Heart left ventricle (tissue), 16 donors: Measurements from ENCODE around the gene SLC6A11. TPM values are rescaled to one million over a fixed set of nuclear protein-coding genes. Genes with fewer than 3 reads are reported as not detected.

ENCODE experiments used
- ATAC-seq, 4 donors: fragments of 200-7000 bp; cut with Tn5 transposase; one replicate each; pipeline ENCODE4 v1.9.1; 2020 to 2022; ENCODE audit warnings: moderate library complexity in 4 of 4, mild to moderate bottlenecking in 3 of 4, moderate number of reproducible peaks in 1 of 4
- DNase-seq, 5 donors: peaks; one replicate each; pipeline ENCODE4 v3.0.0-alpha.2; 2020
- H3K27ac ChIP-seq, 12 donors: fragments of 200-600 bp; sonication (generic) in 4 of 12; one replicate each; pipeline versions ENCODE4 v1.5.0 to v1.8.0; 2016 to 2022; ENCODE audit warnings: mild to moderate bottlenecking in 2 of 12
- H3K27me3 ChIP-seq, 9 donors: fragments of 200-600 bp; sonication (generic) in 2 of 9; one replicate each; pipeline versions ENCODE4 v1.5.1 to v1.8.0; 2016 to 2022; ENCODE audit warnings: mild to moderate bottlenecking in 3 of 9
- H3K36me3 ChIP-seq, 9 donors: fragments of 200-600 bp; sonication (generic) in 2 of 9; one replicate each; pipeline versions ENCODE4 v1.5.0 to v1.8.0; 2018 to 2022; ENCODE audit warnings: mild to moderate bottlenecking in 2 of 9
- H3K4me1 ChIP-seq, 12 donors: fragments of 200-600 bp; sonication (generic) in 4 of 12; one replicate each; pipeline versions ENCODE4 v1.5.0 to v1.8.0; 2016 to 2022; ENCODE audit warnings: mild to moderate bottlenecking in 3 of 12
- H3K4me3 ChIP-seq, 12 donors: fragments of 200-600 bp; sonication (generic) in 4 of 12; one replicate each; pipeline versions ENCODE4 v1.5.0 to v1.8.0; 2017 to 2022; ENCODE audit warnings: mild to moderate bottlenecking in 9 of 12, moderate library complexity in 4 of 12
- H3K9me3 ChIP-seq, 12 donors: fragments of 200-600 bp; sonication (generic) in 4 of 12; one replicate each; pipeline versions ENCODE4 v1.5.0 to v1.8.0; 2016 to 2022; ENCODE audit warnings: mild to moderate bottlenecking in 1 of 12
- CTCF ChIP-seq, 12 donors: fragments of 200-600 bp; sonication (generic) in 4 of 12; IDR thresholded peaks; one replicate each; pipeline versions ENCODE4 v1.5.0 to v1.8.0; 2018 to 2022; ENCODE audit warnings: antibody characterized with exemption in 12 of 12, mild to moderate bottlenecking in 5 of 12
- POLR2A ChIP-seq, 2 donors: fragments of 450-650 bp; IDR thresholded peaks; one replicate each; pipeline ENCODE4 v1.6.1; 2017; ENCODE audit warnings: antibody characterized with exemption in 2 of 2, mild to moderate bottlenecking in 2 of 2, moderate library complexity in 2 of 2
- whole genome bisulfite sequencing, 4 donors: extraction: QIAGEN DNeasy Blood & Tissue Kit in 2 of 4; methylation state at CpG; one replicate each; pipeline versions ENCODE4 v1.1.5 to v1.1.7; 2013 to 2018; 5-methylcytosine and 5-hydroxymethylcytosine counted together
- intact Hi-C, 10 donors: fragments of 100-400 bp; cut with DNase I; formaldehyde crosslinking; loops; one replicate each; pipeline versions ENCODE4 v1.11.1 to v1.14.2; 2022
- polyA plus RNA-seq, 2 donors: library from polyadenylated mRNA; stranded (reverse); fragments of 200-250 nt; gene quantifications; one replicate each; pipeline ENCODE4 v1.2.3, GENCODE V29; 2013
- total RNA-seq, 9 donors: library from RNA; depleted of rRNA in 2 of 9; stranded (reverse); fragments of >200 nt in 2 of 9; fragmentation: NEBNext Ultra II Directional in 3 of 9; extraction: Animal tissue kit (Norgen Biotek cat#: 25700) in 3 of 9; gene quantifications; one replicate each; pipeline versions ENCODE4 v1.1.0 to v1.2.4, GENCODE V29; 2016 to 2023
- donor health status: ischemic (EF 13 %, LVEDD 7.1; RV severe dilation, severe dysfunction).
- donor health status: healthy with polysubstance abuse.
- donor health status: DM: no; HTN: yes; CAD: no.
- donor health status: DM: no; HTN: no; CAD: no.
- donor health status: ischemic (EF 25% LVEDD 6.9; RV normal size, moderate dysfunction).
- donor health status: ischemic (EF 25% LVEDD 5.7; RV mildly dilated, moderate dysfunction).
- donor health status: healthy.
- donor health status: DM: yes; HTN: yes; CAD: no.
- donor health status: ischemic (EF 35%, LVEDD 5.7; RV mildly dilated, moderate dysfunction).
- donor health status: nonischemic (EF 11% LVEDD 7.7; RV severe dilation, severe dysfunction).
- donor health status: DM: yes; HTN: yes; CAD: no.
- donor health status: PGD.
- donor health status: ischemic (EF 29% LVEDD 5.4; RV normal size, mild dysfunction).
- donor health status: nonischemic (EF 23%, LVEDD 6.1; RV moderate dilation, normal function).

SLC6A11 gene
- total and polyA plus RNA-seq, 11 donors = not detected

- peaks cover 0 to 43% (median 5%) of the 10 kb centered on the region in 9 donors for H3K27me3 ChIP-seq
- DNase-seq (no peak), ATAC-seq (no peak)
- no peaks in the 10 kb centered on the region for H3K9me3 ChIP-seq
- H3K36me3 ChIP-seq = no peaks in the 10 kb centered on the region
- no peak overlapping the region for H3K4me3 ChIP-seq
- TF ChIP-seq CTCF (IDR thresholded peaks at IDR 0.05) (no peak), POLR2A (IDR thresholded peaks at IDR 0.05) (no peak)
- intact Hi-C loops = no loop called here
- H3K4me1 ChIP-seq = no peaks in the 10 kb centered on the region
- 91 to 100% (median 95%) methylated on average over 1 of the region's 1 CpG for WGBS, 4 donors
- no peak overlapping the region for H3K27ac ChIP-seq
Measured at GRCh38 chr3:10790713-10791112, 25.3 kb upstream of the SLC6A11 start.

- no peaks in the 10 kb centered on the region for H3K9me3 ChIP-seq
- H3K4me3 ChIP-seq = no peak overlapping the region
- DNase-seq (no peak), ATAC-seq (no peak)
- H3K36me3 ChIP-seq = no peaks in the 10 kb centered on the region
- peaks cover 0 to 49% (median 5%) of the 10 kb centered on the region in 9 donors for H3K27me3 ChIP-seq
- TF ChIP-seq POLR2A (IDR thresholded peaks at IDR 0.05) (no peak), CTCF (IDR thresholded peaks at IDR 0.05) (no peak)
- WGBS, 4 donors = 76 to 83% (median 80%) methylated on average over 4 of the region's 4 CpGs
- H3K27ac ChIP-seq = no peak overlapping the region
- no peaks in the 10 kb centered on the region for H3K4me1 ChIP-seq
- intact Hi-C loops = no loop called here
Measured at GRCh38 chr3:10792208-10792607, 23.8 kb upstream of the SLC6A11 start.

GRCh38 chr3:10798600-10799367 is 17.2 kb upstream of the SLC6A11 start:
- Histone ChIP-seq H3K4me3 (no peak overlapping the region), H3K27ac (no peak overlapping the region), H3K4me1 (no peaks in the 10 kb centered on the region), H3K36me3 (no peaks in the 10 kb centered on the region), H3K27me3 (peaks cover 0 to 30% (median 0%) of the 10 kb centered on the region in 9 donors), H3K9me3 (no peaks in the 10 kb centered on the region)
- intact Hi-C loops = no loop called here
- TF ChIP-seq CTCF (IDR thresholded peaks at IDR 0.05) (no peak), POLR2A (IDR thresholded peaks at IDR 0.05) (no peak)
- DNase-seq (no peak), ATAC-seq (no peak)
- 25 to 56% (median 39%) methylated on average over 5 of the region's 5 CpGs for WGBS, 4 donors

GRCh38 chr3:10804183-10804648 is 11.8 kb upstream of the SLC6A11 start:
- 19 to 61% (median 44%) methylated on average over 2 of the region's 2 CpGs for WGBS, 4 donors
- DNase-seq (no peak), ATAC-seq (no peak)
- Histone ChIP-seq H3K36me3 (no peaks in the 10 kb centered on the region), H3K4me3 (no peak overlapping the region), H3K27ac (no peak overlapping the region), H3K9me3 (no peaks in the 10 kb centered on the region), H3K27me3 (peaks cover 0 to 12% (median 0%) of the 10 kb centered on the region in 9 donors), H3K4me1 (no peaks in the 10 kb centered on the region)
- intact Hi-C loops = no loop called here
- TF ChIP-seq CTCF (IDR thresholded peaks at IDR 0.05) (no peak), POLR2A (IDR thresholded peaks at IDR 0.05) (no peak)
